KMS-11 (cell line): ENCODE measurements around the gene TRIO.
A peak's percentile ranks its signal among the peaks of the same experiment; 100 is the strongest.

Source experiments
- H2AFZ ChIP-seq: fragments of 200-600 bp; sonication (generic); 2 replicates; pipeline ENCODE4 v1.6.1; 2016; ENCODE audit warnings: antibody characterized with exemption, mixed run types, low read depth
- H3K27ac ChIP-seq: fragments of 200-600 bp; sonication (generic); 2 replicates; pipeline ENCODE4 v1.6.1; 2016; ENCODE audit warnings: mild to moderate bottlenecking, mixed run types
- H3K27me3 ChIP-seq: fragments of 200-600 bp; sonication (generic); 2 replicates; pipeline ENCODE4 v1.6.1; 2017; ENCODE audit warnings: mild to moderate bottlenecking, low read depth, mixed run types, moderate library complexity; ENCODE audit not compliant: insufficient read depth
- H3K36me3 ChIP-seq: fragments of 200-600 bp; sonication (generic); 2 replicates; pipeline ENCODE4 v1.6.1; 2017; ENCODE audit warnings: mild to moderate bottlenecking, mixed run types; ENCODE audit not compliant: insufficient read depth
- H3K4me1 ChIP-seq: fragments of 200-600 bp; sonication (generic); 2 replicates; pipeline ENCODE4 v1.6.1; 2016; ENCODE audit warnings: mild to moderate bottlenecking, low read depth, mixed run types; ENCODE audit not compliant: poor library complexity, severe bottlenecking
- H3K4me2 ChIP-seq: fragments of 200-600 bp; sonication (generic); 2 replicates; pipeline ENCODE4 v1.7.0; 2016; ENCODE audit warnings: mild to moderate bottlenecking, mixed run types
- H3K4me3 ChIP-seq: fragments of 200-600 bp; sonication (generic); IDR thresholded peaks from 2 replicates; pipeline ENCODE4 v1.6.1; 2017; ENCODE audit warnings: low read depth, low read length, mixed read lengths; ENCODE audit not compliant: insufficient read depth
- H3K79me2 ChIP-seq: fragments of 200-600 bp; sonication (generic); 2 replicates; pipeline ENCODE4 v1.6.1; 2016; ENCODE audit warnings: low read depth, mixed run types; ENCODE audit not compliant: insufficient read depth
- H3K9ac ChIP-seq: fragments of 200-600 bp; sonication (generic); 2 replicates; pipeline ENCODE4 v1.6.1; 2016; ENCODE audit warnings: mild to moderate bottlenecking, mixed run types
- H4K20me1 ChIP-seq: fragments of 200-600 bp; sonication (generic); 2 replicates; pipeline ENCODE4 v1.6.1; 2016; ENCODE audit warnings: mild to moderate bottlenecking, mixed run types; ENCODE audit not compliant: insufficient read depth
- TF ChIP-seq, protein P1 (sequence below): fragments of 200-600 bp; sonication (generic); conservative IDR thresholded peaks from 2 replicates; pipeline ENCODE4 v1.6.1; 2017; ENCODE audit warnings: low read depth, mild to moderate bottlenecking, antibody characterized with exemption, low read length, moderate library complexity, mixed read lengths

TRIO gene

DNA sequence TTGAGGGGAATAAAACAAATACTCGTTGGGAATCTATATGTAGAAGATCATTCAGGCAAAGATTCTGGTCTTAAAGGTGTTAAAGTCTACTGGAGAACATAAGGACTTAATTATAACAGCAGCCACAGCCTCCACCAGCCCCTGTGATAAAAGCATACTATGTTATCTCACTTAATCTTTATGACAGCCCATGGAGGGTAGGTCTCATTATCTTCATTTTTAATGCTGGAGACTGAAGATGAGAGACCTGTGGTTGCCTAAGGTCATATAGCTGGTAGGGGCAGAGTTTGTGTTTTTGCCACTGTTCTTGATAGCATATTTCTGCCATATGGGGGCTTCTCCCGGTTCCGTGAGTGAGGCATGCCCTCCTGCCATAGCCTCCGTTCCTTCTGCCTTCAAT is 88.7 kb downstream of the TRIO start:
- TF ChIP-seq, protein P1, sequence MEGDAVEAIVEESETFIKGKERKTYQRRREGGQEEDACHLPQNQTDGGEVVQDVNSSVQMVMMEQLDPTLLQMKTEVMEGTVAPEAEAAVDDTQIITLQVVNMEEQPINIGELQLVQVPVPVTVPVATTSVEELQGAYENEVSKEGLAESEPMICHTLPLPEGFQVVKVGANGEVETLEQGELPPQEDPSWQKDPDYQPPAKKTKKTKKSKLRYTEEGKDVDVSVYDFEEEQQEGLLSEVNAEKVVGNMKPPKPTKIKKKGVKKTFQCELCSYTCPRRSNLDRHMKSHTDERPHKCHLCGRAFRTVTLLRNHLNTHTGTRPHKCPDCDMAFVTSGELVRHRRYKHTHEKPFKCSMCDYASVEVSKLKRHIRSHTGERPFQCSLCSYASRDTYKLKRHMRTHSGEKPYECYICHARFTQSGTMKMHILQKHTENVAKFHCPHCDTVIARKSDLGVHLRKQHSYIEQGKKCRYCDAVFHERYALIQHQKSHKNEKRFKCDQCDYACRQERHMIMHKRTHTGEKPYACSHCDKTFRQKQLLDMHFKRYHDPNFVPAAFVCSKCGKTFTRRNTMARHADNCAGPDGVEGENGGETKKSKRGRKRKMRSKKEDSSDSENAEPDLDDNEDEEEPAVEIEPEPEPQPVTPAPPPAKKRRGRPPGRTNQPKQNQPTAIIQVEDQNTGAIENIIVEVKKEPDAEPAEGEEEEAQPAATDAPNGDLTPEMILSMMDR, result no peak
- no peak overlapping the region for H3K4me3 ChIP-seq
- H3K27ac ChIP-seq, result no peak overlapping the region
- peaks cover 95% of the 10 kb centered on the region for H3K79me2 ChIP-seq
- H2AFZ ChIP-seq, result no peak overlapping the region
- no peaks in the 10 kb centered on the region for H3K27me3 ChIP-seq
- H3K36me3 ChIP-seq, result no peaks in the 10 kb centered on the region
- no peak overlapping the region for H3K4me2 ChIP-seq
- peaks cover 66% of the 10 kb centered on the region for H3K4me1 ChIP-seq
- no peaks in the 10 kb centered on the region for H4K20me1 ChIP-seq
- no peak overlapping the region for H3K9ac ChIP-seq

DNA sequence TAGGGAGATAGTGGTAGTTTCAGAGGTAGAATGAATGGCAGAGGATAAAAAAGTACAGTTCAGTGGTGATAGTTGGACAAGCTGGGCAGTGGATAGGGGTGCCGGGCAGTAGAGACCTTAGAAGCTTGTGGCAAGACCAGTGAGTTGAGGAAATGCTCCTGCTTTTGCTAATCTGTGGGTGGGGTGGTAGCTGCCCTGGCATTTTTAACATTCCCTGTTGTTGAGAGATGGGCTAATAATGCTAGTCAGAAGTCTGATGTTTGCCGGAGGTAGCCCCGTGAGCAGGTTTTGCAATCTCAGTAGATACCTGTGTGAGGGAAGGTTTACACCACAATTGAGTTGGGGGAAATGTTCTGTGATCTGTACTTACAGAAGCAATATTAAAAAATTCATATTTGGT is 91.1 kb downstream of the TRIO start:
- H3K4me1 ChIP-seq, result peaks cover 68% of the 10 kb centered on the region
- no peaks in the 10 kb centered on the region for H3K36me3 ChIP-seq
- H3K4me2 ChIP-seq, result peak overlapping the region; percentile 17; the same call in 1 of the 2 replicates
- H4K20me1 ChIP-seq, result no peaks in the 10 kb centered on the region
- H3K4me3 ChIP-seq, result no peak overlapping the region
- H3K27me3 ChIP-seq, result no peaks in the 10 kb centered on the region
- no peak overlapping the region for H3K27ac ChIP-seq
- no peak overlapping the region for H2AFZ ChIP-seq
- TF ChIP-seq, protein P1, result no peak
- peaks cover 99% of the 10 kb centered on the region for H3K79me2 ChIP-seq
- no peak overlapping the region for H3K9ac ChIP-seq

DNA sequence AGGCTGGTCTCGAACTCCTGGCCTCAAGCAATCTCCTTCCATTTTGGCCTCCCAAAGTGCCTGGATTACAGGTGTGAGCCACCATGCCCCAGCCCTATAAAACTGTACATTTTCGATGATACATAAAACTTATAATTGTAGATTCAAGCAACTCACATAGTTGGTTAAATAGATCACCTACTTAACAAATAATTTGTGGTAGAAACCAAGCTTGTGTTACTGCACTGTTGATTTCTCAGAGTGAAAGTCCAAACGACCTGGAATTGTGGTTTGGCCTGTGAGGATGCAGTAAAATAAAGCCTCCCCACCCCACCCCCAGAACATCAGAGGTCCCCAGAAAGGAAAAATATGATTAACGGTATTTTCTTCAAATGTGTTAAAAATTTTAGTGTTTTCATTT is 92.7 kb downstream of the TRIO start:
- no peak overlapping the region for H3K9ac ChIP-seq
- TF ChIP-seq, protein P1, result no peak
- no peaks in the 10 kb centered on the region for H3K27me3 ChIP-seq
- no peak overlapping the region for H2AFZ ChIP-seq
- peaks cover 74% of the 10 kb centered on the region for H3K4me1 ChIP-seq
- H3K4me3 ChIP-seq, result no peak overlapping the region
- H4K20me1 ChIP-seq, result no peaks in the 10 kb centered on the region
- H3K36me3 ChIP-seq, result no peaks in the 10 kb centered on the region
- H3K27ac ChIP-seq, result no peak overlapping the region
- H3K79me2 ChIP-seq, result peaks cover 99% of the 10 kb centered on the region
- peak overlapping the region; percentile 16; the same call in 1 of the 2 replicates for H3K4me2 ChIP-seq

DNA sequence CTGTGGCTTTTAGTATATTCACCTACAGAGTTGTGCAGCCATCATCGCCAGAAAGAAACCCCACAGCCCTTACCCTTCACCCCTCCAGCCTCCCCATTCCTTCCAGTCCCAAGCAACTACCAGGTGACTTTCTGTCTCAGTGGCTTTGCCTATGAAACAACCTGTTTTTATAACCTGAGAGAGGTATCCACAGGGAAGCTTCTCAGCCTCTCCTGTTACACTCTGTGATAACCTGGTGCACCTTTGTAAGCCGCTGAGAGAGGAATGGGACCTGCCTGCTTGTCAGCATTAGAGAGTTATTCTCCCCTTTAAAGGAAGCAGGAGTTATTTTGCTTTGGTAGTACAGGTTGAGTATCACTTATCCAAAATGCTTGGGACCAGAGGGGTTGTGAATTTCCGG is 93.6 kb downstream of the TRIO start:
- no peaks in the 10 kb centered on the region for H3K27me3 ChIP-seq
- H3K79me2 ChIP-seq, result peaks cover 99% of the 10 kb centered on the region
- no peak overlapping the region; the same call in 1 of the 2 replicates for H3K4me2 ChIP-seq
- H3K4me3 ChIP-seq, result no peak overlapping the region
- no peak overlapping the region for H3K27ac ChIP-seq
- no peaks in the 10 kb centered on the region for H4K20me1 ChIP-seq
- H3K4me1 ChIP-seq, result peaks cover 82% of the 10 kb centered on the region
- H3K36me3 ChIP-seq, result no peaks in the 10 kb centered on the region
- H3K9ac ChIP-seq, result no peak overlapping the region
- H2AFZ ChIP-seq, result no peak overlapping the region
- TF ChIP-seq, protein P1, result no peak
